ENCODE data around the gene BRD3OS. TPM values are rescaled to one million over a fixed set of nuclear protein-coding genes. Genes with fewer than 3 reads are reported as not detected.

Gene BRD3OS
- total RNA-seq, 6 donors from 2014 or later, result 7.0 to 17.8 (median 11.6) TPM

DNA sequence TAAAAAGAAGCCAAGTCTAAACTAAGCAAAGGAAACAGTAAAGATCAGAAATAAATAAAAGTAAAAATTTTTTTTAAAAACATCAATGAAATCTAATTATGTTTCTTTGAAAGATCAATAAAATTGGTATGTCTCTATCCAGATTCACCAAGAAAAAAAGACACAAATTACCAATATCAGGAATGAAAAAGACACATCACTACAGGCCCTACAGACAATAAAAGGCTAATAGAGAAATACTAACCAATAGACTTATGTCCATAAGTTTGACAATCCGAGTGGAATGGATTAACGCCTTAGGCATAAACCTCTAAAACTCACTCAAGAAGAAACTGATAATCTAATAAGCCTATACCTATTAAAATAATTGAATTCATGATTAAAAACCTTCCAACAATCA lies 12.4 kb downstream of the BRD3OS start:
- H3K4me3 ChIP-seq, result no peak overlapping the region
- TF ChIP-seq, protein P1, sequence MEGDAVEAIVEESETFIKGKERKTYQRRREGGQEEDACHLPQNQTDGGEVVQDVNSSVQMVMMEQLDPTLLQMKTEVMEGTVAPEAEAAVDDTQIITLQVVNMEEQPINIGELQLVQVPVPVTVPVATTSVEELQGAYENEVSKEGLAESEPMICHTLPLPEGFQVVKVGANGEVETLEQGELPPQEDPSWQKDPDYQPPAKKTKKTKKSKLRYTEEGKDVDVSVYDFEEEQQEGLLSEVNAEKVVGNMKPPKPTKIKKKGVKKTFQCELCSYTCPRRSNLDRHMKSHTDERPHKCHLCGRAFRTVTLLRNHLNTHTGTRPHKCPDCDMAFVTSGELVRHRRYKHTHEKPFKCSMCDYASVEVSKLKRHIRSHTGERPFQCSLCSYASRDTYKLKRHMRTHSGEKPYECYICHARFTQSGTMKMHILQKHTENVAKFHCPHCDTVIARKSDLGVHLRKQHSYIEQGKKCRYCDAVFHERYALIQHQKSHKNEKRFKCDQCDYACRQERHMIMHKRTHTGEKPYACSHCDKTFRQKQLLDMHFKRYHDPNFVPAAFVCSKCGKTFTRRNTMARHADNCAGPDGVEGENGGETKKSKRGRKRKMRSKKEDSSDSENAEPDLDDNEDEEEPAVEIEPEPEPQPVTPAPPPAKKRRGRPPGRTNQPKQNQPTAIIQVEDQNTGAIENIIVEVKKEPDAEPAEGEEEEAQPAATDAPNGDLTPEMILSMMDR (IDR thresholded peaks at IDR 0.05), result no peak
- TF ChIP-seq EP300 (IDR thresholded peaks at IDR 0.05), result no peak
- no peak for TF ChIP-seq POLR2A (IDR thresholded peaks at IDR 0.05)
- TF ChIP-seq POLR2AphosphoS5 (IDR thresholded peaks at IDR 0.05), result no peak
- peaks cover 0 to 10% (median 4%) of the 10 kb centered on the region in 4 donors for H3K4me1 ChIP-seq
- no peak for DNase-seq
- WGBS, 2 donors, result 96 to 97% methylated on average over 2 of the region's 2 CpGs
- no peak for ATAC-seq (ENCODE audit: low FRiP score in 2 of 2)
- H3K9me3 ChIP-seq, result no peaks in the 10 kb centered on the region
- no peak overlapping the region for H3K27ac ChIP-seq
- H3K36me3 ChIP-seq, result peaks cover 21 to 99% (median 84%) of the 10 kb centered on the region in 4 donors
- no peaks in the 10 kb centered on the region for H3K27me3 ChIP-seq

DNA sequence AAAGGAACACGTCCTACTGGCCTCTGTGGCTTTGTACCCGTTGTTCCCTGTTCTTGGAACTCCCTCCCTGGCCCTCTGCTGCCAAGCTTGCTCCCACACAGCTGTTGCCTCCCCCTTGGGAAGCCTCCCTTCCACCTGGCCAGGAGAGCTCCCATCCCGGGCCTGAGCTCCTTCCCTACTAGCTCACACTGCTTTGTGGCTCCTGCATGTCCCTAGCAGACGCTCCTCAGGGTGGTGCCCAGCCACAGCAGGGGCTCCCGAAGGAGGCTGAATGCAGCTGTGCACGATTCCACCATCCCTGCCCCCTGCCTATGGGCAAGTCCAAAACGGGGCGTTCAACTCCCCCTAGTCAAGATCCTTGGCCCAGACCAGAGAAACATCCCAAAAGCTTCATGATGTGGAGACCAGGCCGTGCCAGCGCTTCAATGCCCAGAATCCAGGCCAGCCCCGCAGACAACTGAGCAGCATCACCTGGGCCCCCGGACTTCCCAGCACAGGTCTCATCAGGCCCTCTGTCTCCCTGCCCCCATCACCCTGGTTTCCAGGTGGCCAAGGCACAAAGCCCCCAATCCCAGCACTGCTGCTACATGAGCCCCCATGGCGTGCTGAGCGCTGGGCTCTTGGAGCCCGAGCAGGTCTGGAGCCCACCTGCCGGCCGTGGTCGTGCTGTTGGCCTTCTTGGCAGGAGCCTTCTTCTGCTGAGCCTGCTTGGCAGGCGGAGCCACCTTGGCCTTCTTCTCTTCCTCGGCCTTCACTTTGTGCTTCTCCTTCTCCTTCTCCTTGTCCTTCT lies 14.3 kb downstream of the BRD3OS start:
- 94 to 97% methylated on average over 18 to 20 of the region's 20 CpGs for WGBS, 2 donors
- ATAC-seq (ENCODE audit: low FRiP score in 2 of 2) (peak in 1 of 2 donors; percentile 7), DNase-seq (peak in 1 of 2 donors; percentile 60)
- H3K36me3 ChIP-seq, result peaks cover 12 to 99% (median 78%) of the 10 kb centered on the region in 4 donors
- H3K4me1 ChIP-seq, result peaks cover 0 to 10% (median 4%) of the 10 kb centered on the region in 4 donors
- H3K27me3 ChIP-seq, result no peaks in the 10 kb centered on the region
- H3K4me3 ChIP-seq, result no peak overlapping the region
- no peaks in the 10 kb centered on the region for H3K9me3 ChIP-seq
- H3K27ac ChIP-seq, result no peak overlapping the region
- TF ChIP-seq, protein P1 (IDR thresholded peaks at IDR 0.05), result no peak
- no peak for TF ChIP-seq POLR2A (IDR thresholded peaks at IDR 0.05)
- no peak for TF ChIP-seq POLR2AphosphoS5 (IDR thresholded peaks at IDR 0.05)
- TF ChIP-seq EP300 (IDR thresholded peaks at IDR 0.05), result no peak

- H3K4me1 ChIP-seq, result peaks cover 0 to 10% (median 4%) of the 10 kb centered on the region in 4 donors
- ATAC-seq (ENCODE audit: low FRiP score in 2 of 2) (no peak), DNase-seq (peak in 1 of 2 donors; percentile 59)
- no peak for TF ChIP-seq EP300 (IDR thresholded peaks at IDR 0.05)
- no peak for TF ChIP-seq POLR2AphosphoS5 (IDR thresholded peaks at IDR 0.05)
- TF ChIP-seq, protein P1 (IDR thresholded peaks at IDR 0.05), result no peak
- TF ChIP-seq POLR2A (IDR thresholded peaks at IDR 0.05), result no peak
- no peaks in the 10 kb centered on the region for H3K9me3 ChIP-seq
- no peak overlapping the region for H3K27ac ChIP-seq
- 97 to 98% methylated on average over 15 to 17 of the region's 17 CpGs for WGBS, 2 donors
- no peak overlapping the region for H3K4me3 ChIP-seq
- peaks cover 11 to 99% (median 78%) of the 10 kb centered on the region in 4 donors for H3K36me3 ChIP-seq
- H3K27me3 ChIP-seq, result no peaks in the 10 kb centered on the region
Measured at GRCh38 chr9:134040176-134040565, 14.9 kb downstream of the BRD3OS start.

DNA sequence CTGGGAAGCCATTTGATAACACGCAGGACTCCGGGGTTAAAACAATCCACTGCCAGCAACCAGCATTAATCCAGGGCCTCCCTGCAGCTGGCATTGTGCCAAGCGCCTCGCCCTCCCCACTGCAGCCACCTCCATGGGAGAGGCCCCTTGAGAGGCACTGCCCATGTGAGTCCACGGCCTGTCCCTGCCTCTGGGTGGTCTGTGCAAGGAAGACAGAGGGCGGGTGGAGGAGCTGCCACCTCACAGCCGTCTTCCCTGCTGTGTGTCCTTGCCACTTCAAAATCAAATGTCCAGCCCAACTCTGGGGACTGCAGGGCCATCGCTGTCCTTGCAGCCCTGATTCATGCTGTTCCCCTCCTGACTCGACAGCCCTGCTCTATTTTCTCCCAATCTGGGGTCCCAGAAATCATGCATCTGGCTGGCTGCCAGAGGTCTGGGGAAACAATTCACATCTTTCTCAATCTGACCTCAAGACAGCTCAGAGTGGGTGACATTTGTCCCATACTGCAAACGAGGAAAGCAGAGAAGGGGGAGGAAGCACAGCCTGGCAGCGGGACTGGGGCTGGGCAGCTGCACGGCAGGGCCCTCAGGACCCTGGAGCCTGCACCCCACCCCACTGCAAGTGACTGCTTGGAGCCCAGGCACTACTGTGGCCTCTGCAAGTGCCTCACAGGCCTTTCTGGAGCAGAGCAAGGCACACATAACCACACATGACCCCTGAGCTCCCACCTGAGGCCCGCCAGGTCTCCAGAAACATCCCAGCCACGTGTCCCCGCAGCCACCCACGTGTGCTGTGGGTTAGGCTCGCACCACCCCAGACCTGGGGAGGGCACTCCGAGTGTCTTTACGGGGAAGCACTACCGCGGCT lies 15.7 kb downstream of the BRD3OS start:
- WGBS, 2 donors, result 52 to 76% methylated on average over 6 to 21 of the region's 21 CpGs
- no peak for TF ChIP-seq EP300 (IDR thresholded peaks at IDR 0.05)
- TF ChIP-seq, protein P1 (IDR thresholded peaks at IDR 0.05), result no peak
- TF ChIP-seq POLR2A (IDR thresholded peaks at IDR 0.05), result no peak
- TF ChIP-seq POLR2AphosphoS5 (IDR thresholded peaks at IDR 0.05), result no peak
- no peaks in the 10 kb centered on the region for H3K9me3 ChIP-seq
- no peaks in the 10 kb centered on the region for H3K27me3 ChIP-seq
- ATAC-seq (ENCODE audit: low FRiP score in 2 of 2) (no peak), DNase-seq (peak in 1 of 2 donors; percentile 85)
- H3K36me3 ChIP-seq, result peaks cover 6 to 99% (median 77%) of the 10 kb centered on the region in 4 donors
- peaks cover 0 to 10% (median 4%) of the 10 kb centered on the region in 4 donors for H3K4me1 ChIP-seq
- no peak overlapping the region for H3K27ac ChIP-seq
- H3K4me3 ChIP-seq, result no peak overlapping the region

All from upper lobe of left lung (tissue), 6 donors.